Activated CD8-positive, alpha-beta memory T cell treated with anti-CD3 and anti-CD28 coated beads, Interleukin-2, amount 50 U/mL, for 48 hours (primary cell): ENCODE data around the gene KIF23.

ENCODE experiments used
- DNase-seq: peaks from one replicate; pipeline ENCODE4 v3.0.0-alpha.2; 2020

KIF23 gene

GRCh38 chr15:69468241-69469121 is 54.3 kb downstream of the KIF23 start:
- DNase-seq, result peak; percentile 85

GRCh38 chr15:69469467-69470201 is 55.5 kb downstream of the KIF23 start:
- DNase-seq, result peak; percentile 49

DNA sequence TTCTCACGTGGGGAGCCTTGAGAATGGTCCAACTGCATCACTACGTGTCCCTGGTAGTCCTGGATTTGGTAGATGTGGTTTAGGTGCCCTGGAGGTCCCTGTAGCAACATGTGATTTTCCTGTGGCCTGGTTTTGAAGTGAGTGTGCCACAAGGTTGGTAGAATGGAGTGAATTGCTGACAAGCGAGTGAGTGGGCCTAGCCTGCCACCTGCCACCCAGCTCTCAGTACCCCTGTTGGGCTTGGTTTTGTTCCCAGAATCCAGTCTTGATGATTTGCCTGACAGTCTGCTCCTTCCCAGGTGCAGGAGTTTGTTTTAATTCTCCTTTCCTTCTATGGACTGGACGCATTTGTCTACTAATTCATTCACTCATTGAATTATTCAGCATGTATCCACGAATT is 57.9 kb downstream of the KIF23 start:
- DNase-seq, result peak; percentile 40

GRCh38 chr15:69472562-69472961 is 58.4 kb downstream of the KIF23 start:
- peak; percentile 2 for DNase-seq

GRCh38 chr15:69474291-69474690 is 60.1 kb downstream of the KIF23 start:
- DNase-seq, result peak; percentile 25

- peak; percentile 48 for DNase-seq
Observed at GRCh38 chr15:69474846-69475455, 60.8 kb downstream of the KIF23 start.

DNA sequence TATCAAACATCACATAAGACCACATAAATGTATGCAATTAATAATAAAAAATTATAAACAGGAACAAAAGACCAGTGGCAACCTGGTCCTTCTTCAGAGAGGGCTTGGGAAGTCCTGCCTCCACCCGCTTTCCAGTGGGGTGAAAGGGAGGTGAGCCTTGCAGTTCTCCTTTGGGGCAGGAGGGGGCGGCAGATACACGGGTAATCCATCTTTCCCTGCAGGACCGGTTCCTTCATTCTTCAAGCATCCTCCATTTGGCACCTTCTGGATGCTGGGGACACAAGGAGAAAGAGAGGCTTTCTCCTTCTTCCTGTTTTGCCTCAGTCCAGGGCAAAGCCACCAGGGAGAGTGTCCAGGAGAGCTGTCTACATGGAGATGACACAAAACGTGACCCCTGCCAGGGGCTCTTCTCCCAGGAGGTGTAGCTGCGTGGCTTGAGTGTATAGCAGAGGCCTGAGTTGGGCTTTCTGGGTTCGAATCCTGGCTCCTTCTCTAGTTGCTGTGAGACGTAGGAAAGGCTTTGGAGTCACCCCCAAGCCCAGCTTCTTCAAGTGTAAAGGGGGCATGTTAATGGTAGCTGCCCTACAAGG is 61.7 kb downstream of the KIF23 start:
- DNase-seq, result peak; percentile 89

- DNase-seq, result peak; percentile 34
Observed at GRCh38 chr15:69476704-69477473, 62.7 kb downstream of the KIF23 start.

GRCh38 chr15:69478259-69478781 is 64.2 kb downstream of the KIF23 start:
- DNase-seq, result peak; percentile 82

- peak; percentile 42 for DNase-seq
Observed at GRCh38 chr15:69479081-69479480, 64.9 kb downstream of the KIF23 start.

DNA sequence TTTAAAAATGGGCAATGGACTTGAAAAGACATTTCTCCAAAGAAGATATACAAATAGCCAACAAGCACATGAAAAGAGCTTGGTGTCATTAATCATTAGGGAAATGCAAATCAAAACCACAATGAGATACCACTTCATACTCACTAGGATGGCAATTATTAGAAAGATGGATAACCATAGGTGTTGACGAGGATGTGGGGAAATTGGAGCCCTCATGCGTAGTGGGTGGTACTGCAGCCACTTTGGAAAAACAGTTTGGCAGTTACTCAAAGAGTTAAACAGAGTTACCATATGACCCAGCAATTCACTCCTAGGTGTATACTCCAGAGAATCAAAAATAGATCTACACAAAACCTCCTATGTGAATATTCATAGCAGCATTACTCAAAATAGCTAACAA is 65.8 kb downstream of the KIF23 start:
- no peak for DNase-seq

- DNase-seq, result peak; percentile 25
Observed at GRCh38 chr15:69480932-69481331, 66.8 kb downstream of the KIF23 start.

DNA sequence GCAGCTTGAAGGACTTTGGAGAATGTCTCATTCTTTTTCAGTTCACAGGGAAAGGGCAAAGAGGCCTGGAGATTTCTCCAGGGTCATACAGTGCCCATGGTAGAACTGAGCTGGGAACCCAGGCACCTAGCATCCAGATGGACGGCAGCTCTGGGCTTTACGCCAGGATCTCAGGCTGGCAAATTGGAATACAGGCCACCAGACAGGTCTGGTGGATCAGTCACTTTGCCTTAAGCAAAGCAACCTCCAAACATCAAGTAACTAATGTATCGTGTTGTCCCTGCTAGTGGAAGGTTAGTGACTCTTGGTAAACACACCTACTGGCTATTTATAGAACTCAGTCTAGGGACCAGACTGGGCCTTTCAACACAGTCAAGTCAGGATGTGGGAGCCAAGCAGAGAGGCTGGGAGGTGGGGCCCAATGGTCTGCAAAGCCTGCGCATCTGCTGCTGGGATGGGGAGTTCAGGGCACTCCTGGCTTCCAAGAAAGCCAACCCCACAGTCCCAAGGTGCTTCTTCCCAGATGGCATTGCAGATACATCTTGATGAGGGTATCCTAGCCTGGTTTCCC is 68.6 kb downstream of the KIF23 start:
- peak; percentile 26 for DNase-seq

DNA sequence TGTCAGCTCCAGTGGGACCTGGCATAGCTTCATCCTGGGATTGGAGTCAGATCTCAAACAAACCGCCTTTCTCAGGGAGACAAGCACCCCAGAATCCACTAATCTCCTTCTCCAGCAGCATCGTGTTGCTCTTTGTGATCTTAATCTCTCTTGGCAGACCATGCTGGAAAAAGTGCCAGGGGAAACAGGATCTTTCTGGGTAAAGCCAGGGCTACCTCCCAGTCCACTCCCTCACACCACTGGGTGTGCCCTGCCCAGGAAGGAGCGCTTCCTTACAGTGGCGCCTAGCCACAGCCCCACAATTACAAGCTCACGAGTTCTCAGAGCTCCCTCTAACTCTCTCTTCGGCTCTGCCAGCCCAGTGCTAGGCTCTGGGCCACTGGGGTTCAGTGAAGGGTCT is 70.7 kb downstream of the KIF23 start:
- DNase-seq, result peak; percentile 37

DNA sequence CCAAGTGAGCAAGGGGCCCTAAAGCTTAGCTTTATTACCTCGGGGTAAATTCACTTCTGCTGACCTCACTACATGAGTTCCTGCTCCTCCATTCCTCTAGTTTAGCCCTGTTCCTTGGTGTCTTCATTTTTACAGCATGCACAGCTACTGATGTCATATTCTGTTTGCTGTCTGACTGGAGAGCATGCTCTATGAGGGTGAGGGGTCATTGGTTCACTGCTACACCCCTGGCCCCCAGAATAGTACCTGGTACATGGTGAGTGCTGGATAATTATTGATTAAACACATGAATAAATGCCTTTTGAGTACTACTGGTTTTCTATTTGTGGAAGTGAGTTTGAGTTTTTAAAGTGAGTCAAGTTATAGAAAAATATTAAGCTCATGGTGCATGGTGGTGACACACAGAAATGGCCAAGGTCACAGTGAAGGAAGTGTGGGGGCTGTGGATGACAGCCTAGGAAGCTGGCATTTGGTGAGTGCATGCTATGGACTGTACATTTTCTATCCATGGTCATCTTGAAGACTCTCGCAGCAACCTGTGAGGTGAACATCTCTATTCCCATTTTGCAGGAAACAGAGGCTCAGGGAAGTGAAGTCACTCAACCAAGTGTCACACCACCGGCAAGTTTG is 72.4 kb downstream of the KIF23 start:
- peak; percentile 1 for DNase-seq

DNA sequence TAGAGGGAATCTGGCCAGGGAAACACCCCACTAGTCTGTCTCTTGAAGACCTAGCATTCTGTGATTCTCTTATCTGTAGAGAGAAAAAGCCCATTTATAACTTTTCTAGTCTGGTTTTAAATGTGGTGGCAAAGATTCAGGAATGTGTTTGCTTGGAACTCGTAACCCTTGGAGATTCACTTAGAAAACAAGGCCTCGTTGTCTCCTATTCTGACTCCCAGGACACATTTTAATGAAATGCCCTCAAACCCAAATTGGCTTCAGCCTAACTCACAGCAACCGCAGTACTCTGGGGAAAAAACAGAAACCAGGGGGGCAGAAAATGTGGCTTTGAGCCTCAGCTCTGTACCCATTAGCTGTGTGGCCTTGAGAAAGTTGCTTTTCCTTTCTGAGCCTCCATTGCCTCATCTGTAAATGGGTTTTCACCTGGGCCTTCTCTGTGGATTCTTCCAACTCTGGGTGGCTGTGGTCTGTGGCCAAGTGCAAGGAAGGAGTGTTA is 75.0 kb downstream of the KIF23 start:
- DNase-seq, result peak; percentile 18

DNA sequence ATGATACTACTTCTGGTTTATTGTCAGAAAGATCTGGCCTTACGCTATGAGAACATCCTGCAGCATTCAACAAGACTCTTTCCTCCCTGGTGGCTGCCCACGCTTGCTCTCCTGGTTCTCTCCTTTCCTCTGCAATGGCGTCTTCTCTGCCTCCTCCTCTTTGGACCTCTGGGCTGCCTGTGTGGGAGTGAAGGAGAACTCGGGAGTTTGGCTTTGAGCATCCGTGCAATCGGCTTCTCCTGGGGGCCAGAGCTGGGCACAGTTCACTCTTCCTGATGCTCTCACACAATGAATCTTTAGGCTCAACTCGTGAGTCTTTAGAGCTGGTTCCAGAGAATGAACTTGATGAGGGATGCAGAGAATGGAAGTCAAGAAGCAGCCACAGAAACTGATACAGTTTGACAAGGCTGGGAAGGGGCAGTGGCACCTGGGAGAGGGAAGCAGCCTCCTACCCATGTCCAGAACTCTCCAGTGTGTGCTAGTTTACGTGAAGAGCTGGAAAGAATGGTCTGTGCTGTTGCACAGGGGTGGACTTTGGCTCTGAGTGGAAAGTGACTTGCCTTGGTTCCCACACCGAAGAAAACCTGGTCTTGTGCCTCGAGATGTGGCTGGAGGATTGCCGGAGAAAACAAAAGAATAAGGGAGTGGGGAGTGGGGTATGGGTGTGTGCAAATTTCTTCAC is 76.3 kb downstream of the KIF23 start:
- DNase-seq, result peak; percentile 17

GRCh38 chr15:69491038-69491505 is 76.9 kb downstream of the KIF23 start:
- DNase-seq, result peak; percentile 7

DNA sequence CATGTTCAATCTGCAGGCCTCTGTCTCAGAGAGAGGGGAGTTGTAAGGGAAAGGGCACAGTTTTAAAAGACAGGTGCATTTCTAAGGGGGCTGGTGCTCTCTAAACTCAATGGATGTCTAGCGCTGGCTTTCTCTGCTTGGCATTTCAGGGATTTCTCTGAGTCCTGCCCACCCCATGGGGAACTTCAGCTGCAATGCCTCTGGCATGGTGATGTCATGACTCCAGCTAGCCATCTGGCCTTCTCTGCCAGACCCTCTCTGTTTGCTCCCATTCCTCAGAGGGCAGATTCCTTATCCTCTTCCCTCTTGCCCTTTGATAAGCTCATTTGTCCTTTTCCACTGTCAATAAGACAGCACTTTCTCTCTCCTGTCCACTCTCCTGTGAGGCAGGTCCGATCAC is 79.3 kb downstream of the KIF23 start:
- DNase-seq, result no peak

- DNase-seq, result no peak
Observed at GRCh38 chr15:69496001-69496400, 81.9 kb downstream of the KIF23 start.
